Measurements from ENCODE around the gene NT5DC2. TPM values are rescaled to one million over a fixed set of nuclear protein-coding genes. Genes with fewer than 3 reads are reported as not detected.

The NT5DC2 gene
- total RNA-seq, 2 donors from 2014 or later, result 288 to 341 TPM

- H3K4me1 Mint-ChIP-seq, result no peaks in the 10 kb centered on the region
- Histone ChIP-seq H3K4me1 (ENCODE audit: control insufficient read depth, insufficient read depth, low read length) (no peaks in the 10 kb centered on the region), H3K36me3 (ENCODE audit: control insufficient read depth, insufficient read depth, low read length) (no peaks in the 10 kb centered on the region), H3K4me3 (ENCODE audit: low read length) (no peak overlapping the region), H3K9ac (ENCODE audit: extremely low read depth, low read length, poor library complexity, severe bottlenecking) (no peak overlapping the region), H3K27me3 (ENCODE audit: control insufficient read depth, insufficient read depth, low read length, poor library complexity, severe bottlenecking) (no peaks in the 10 kb centered on the region), H3K9me3 (ENCODE audit: control insufficient read depth, low read length) (no peaks in the 10 kb centered on the region), H3K27ac (ENCODE audit: low read depth, low read length) (no peak overlapping the region)
- no peak for DNase-seq
- no peak for TF ChIP-seq CTCF (conservative IDR thresholded peaks at IDR 0.05)
- H3K27me3 Mint-ChIP-seq (ENCODE audit: insufficient read depth), result peaks cover 8% of the 10 kb centered on the region
- no peak overlapping the region for H3K27ac Mint-ChIP-seq
- H3K9me3 Mint-ChIP-seq, result no peaks in the 10 kb centered on the region
- H3K36me3 Mint-ChIP-seq (ENCODE audit: low read depth), result no peaks in the 10 kb centered on the region
- 92% methylated on average over 12 to 19 of the region's 19 CpGs for WGBS, 2 experiments (ENCODE audit: insufficient coverage in 1 of 2, insufficient read length in 1 of 2)
- no peak overlapping the region for H3K4me3 Mint-ChIP-seq
These were observed 17.0 kb downstream of the NT5DC2 start for GRCh38 chr3:52516509-52517195.

- Mint-ChIP-seq H3K4me1 (no peaks in the 10 kb centered on the region), H3K9me3 (no peaks in the 10 kb centered on the region), H3K36me3 (ENCODE audit: low read depth) (no peaks in the 10 kb centered on the region), H3K27ac (no peak overlapping the region), H3K27me3 (ENCODE audit: insufficient read depth) (peaks cover 8% of the 10 kb centered on the region), H3K4me3 (no peak overlapping the region)
- Histone ChIP-seq H3K36me3 (ENCODE audit: control insufficient read depth, insufficient read depth, low read length) (no peaks in the 10 kb centered on the region), H3K4me3 (ENCODE audit: low read length) (no peak overlapping the region), H3K27me3 (ENCODE audit: control insufficient read depth, insufficient read depth, low read length, poor library complexity, severe bottlenecking) (no peaks in the 10 kb centered on the region), H3K9ac (ENCODE audit: extremely low read depth, low read length, poor library complexity, severe bottlenecking) (no peak overlapping the region), H3K4me1 (ENCODE audit: control insufficient read depth, insufficient read depth, low read length) (no peaks in the 10 kb centered on the region), H3K9me3 (ENCODE audit: control insufficient read depth, low read length) (no peaks in the 10 kb centered on the region), H3K27ac (ENCODE audit: low read depth, low read length) (no peak overlapping the region)
- DNase-seq, result no peak
- 88% methylated on average over 6 of the region's 6 CpGs; no CpG with 5 or more reads in 1 of the 2 experiments for WGBS, 2 experiments (ENCODE audit: insufficient coverage in 1 of 2, insufficient read length in 1 of 2)
- no peak for TF ChIP-seq CTCF (conservative IDR thresholded peaks at IDR 0.05)
These were observed 18.5 kb downstream of the NT5DC2 start for GRCh38 chr3:52515192-52515591.

- Mint-ChIP-seq H3K27me3 (ENCODE audit: insufficient read depth) (peaks cover 8% of the 10 kb centered on the region), H3K4me1 (no peaks in the 10 kb centered on the region), H3K36me3 (ENCODE audit: low read depth) (no peaks in the 10 kb centered on the region), H3K9me3 (no peaks in the 10 kb centered on the region), H3K4me3 (no peak overlapping the region), H3K27ac (no peak overlapping the region)
- no peak for TF ChIP-seq CTCF (conservative IDR thresholded peaks at IDR 0.05)
- 90 to 97% methylated on average over 9 to 11 of the region's 11 CpGs for WGBS, 2 experiments (ENCODE audit: insufficient coverage in 1 of 2, insufficient read length in 1 of 2)
- Histone ChIP-seq H3K4me1 (ENCODE audit: control insufficient read depth, insufficient read depth, low read length) (no peaks in the 10 kb centered on the region), H3K9ac (ENCODE audit: extremely low read depth, low read length, poor library complexity, severe bottlenecking) (no peak overlapping the region), H3K9me3 (ENCODE audit: control insufficient read depth, low read length) (no peaks in the 10 kb centered on the region), H3K4me3 (ENCODE audit: low read length) (no peak overlapping the region), H3K27ac (ENCODE audit: low read depth, low read length) (no peak overlapping the region), H3K27me3 (ENCODE audit: control insufficient read depth, insufficient read depth, low read length, poor library complexity, severe bottlenecking) (no peaks in the 10 kb centered on the region), H3K36me3 (ENCODE audit: control insufficient read depth, insufficient read depth, low read length) (no peaks in the 10 kb centered on the region)
- DNase-seq, result no peak
These were observed 19.1 kb downstream of the NT5DC2 start for GRCh38 chr3:52514576-52514975.

Measured in endodermal cell (in vitro differentiated cells).